Mucosa of descending colon (tissue), 3 donors: ENCODE results near the gene SLC17A7. TPM values are rescaled to one million over a fixed set of nuclear protein-coding genes. Genes with fewer than 3 reads are reported as not detected.

Experiments used
- ATAC-seq: fragments of 200-7000 bp; cut with Tn5 transposase; one replicate; pipeline ENCODE4 v1.9.1; 2020; ENCODE audit warnings: mild to moderate bottlenecking, moderate library complexity
- DNase-seq, 3 donors: peaks; one replicate each; pipeline ENCODE4 v3.0.0-alpha.2; 2020
- H3K36me3 ChIP-seq: fragments of 200-600 bp; one replicate; pipeline ENCODE4 v1.8.0; 2021; ENCODE audit warnings: low read depth, mild to moderate bottlenecking
- H3K4me1 ChIP-seq: fragments of 200-600 bp; one replicate; pipeline ENCODE4 v1.8.0; 2021; ENCODE audit warnings: low read depth, mild to moderate bottlenecking
- H3K4me3 ChIP-seq: fragments of 200-600 bp; one replicate; pipeline ENCODE4 v1.8.0; 2021; ENCODE audit warnings: mild to moderate bottlenecking
- H3K9me3 ChIP-seq: fragments of 200-600 bp; one replicate; pipeline ENCODE4 v1.8.0; 2021; ENCODE audit warnings: mild to moderate bottlenecking
- CTCF ChIP-seq: fragments of 200-600 bp; IDR thresholded peaks from one replicate; pipeline ENCODE4 v1.8.0; 2022; ENCODE audit warnings: antibody characterized with exemption, mild to moderate bottlenecking
- intact Hi-C, 2 donors: fragments of 100-400 bp; cut with DNase I in 1 of 2; cut with micrococcal nuclease in 1 of 2; formaldehyde crosslinking; loops; one replicate each; pipeline versions ENCODE4 v1.11.0 to v1.11.1; 2022; cut with DNase I, micrococcal nuclease
- total RNA-seq, 3 donors: library from RNA; stranded (reverse); fragmentation: NEBNext Ultra II Directional in 2 of 3; extraction: Animal tissue kit (Norgen Biotek cat#: 25700) in 2 of 3; gene quantifications; one replicate each; pipeline versions ENCODE4 v1.2.1 to v1.2.4, GENCODE V29; 2021 to 2023
- donor health status: DM: no; HTN: no; CAD: no; lungs with moderate emphysema.
- donor health status: DM: no; HTN: no; CAD: no.
- donor health status: DM: no; HTN: yes; CAD: no.

The SLC17A7 gene
- total RNA-seq, 3 donors from 2014 or later: 0.20 to 1.0 (median 0.51) TPM

DNA sequence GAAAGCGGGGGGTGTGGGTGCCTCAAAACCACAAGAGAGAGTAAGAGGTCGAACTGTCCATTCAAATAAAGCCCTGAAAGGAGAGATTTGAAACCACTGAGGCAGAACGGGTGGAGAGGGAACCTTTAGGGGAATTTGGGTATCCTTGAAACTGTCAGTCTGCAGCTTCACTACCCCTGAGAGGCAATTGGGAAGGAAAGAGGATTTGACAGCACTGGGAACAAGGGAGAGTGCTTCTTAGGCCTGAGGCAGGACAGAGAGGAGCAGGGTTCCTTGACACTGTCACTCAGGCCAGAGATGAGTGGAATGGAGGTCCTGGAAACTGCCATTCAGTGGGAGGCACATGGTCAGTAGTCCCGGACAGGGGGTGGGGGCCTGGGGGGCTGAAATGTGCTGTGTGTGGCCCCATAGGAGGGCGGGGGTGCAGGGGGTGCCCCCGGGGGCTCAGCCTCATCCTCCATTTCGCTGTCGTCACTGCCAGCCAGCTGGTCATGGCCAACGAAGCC is 11.1 kb downstream of the SLC17A7 start:
- no peaks in the 10 kb centered on the region for H3K36me3 ChIP-seq
- H3K4me1 ChIP-seq: peaks cover 5% of the 10 kb centered on the region
- DNase-seq (no peak), ATAC-seq (no peak)
- intact Hi-C loops: loop anchor here in 1 of 2 donors (5.0 kb wide), 1 partner anchor 33 kb away; no protein-coding TSS in a partner anchor
- no peaks in the 10 kb centered on the region for H3K9me3 ChIP-seq
- H3K4me3 ChIP-seq: no peak overlapping the region
- TF ChIP-seq CTCF: no peak

DNA sequence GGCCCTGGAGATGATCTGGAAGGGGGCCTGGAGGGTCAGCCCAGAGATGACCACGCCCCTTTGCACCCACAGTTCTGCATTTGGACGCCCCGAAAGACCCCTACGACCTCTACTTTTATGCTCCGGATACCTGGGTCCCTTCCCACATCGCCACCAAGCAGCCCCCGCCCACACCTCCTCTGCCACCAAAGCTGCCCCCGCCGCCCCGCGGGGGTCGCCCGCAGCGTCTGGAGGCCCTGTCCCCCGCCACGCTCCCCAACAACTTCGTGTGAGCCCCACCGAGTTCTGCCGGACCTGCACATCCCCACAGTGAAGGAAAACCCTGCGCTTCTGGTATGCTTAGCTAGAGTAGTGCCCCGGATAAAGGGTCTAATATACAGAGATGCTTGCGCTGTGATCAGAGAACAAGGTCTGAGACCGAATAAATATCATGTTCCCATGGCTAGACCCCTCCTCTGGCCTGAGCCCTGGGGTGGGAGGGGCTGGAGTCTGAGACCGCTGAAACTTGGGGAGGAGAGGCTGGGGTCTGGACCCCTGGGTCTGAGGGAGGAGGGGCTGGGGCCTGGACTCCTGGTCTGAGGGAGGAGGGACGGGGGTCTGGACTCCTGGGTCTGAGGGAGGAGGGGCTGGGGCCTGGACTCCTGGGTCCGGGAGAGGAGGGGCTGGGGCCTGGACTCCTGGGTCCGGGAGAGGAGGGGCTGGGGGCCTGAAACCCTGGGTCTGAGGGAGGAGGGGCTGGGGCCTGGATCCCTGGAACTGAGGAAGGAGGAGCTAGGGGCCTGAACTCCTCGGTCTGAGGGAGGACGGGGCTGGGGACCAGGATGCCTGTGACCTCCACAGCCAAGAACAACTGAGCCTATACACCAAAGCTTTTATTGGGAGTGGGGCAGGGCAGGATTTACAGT is 12.5 kb downstream of the SLC17A7 start:
- Histone ChIP-seq H3K4me3 (no peak overlapping the region), H3K36me3 (no peaks in the 10 kb centered on the region), H3K4me1 (peaks cover 5% of the 10 kb centered on the region), H3K9me3 (no peaks in the 10 kb centered on the region)
- no peak for TF ChIP-seq CTCF
- no peak for ATAC-seq
- intact Hi-C loops: no loop called here
- peak in 1 of 3 donors; percentile 36 for DNase-seq

GRCh38 chr19:49427855-49428546 is 13.3 kb downstream of the SLC17A7 start:
- Histone ChIP-seq H3K36me3 (no peaks in the 10 kb centered on the region), H3K4me1 (peaks cover 5% of the 10 kb centered on the region), H3K4me3 (no peak overlapping the region), H3K9me3 (no peaks in the 10 kb centered on the region)
- DNase-seq (peak in 1 of 3 donors; percentile 43), ATAC-seq (peak; percentile 31)
- intact Hi-C loops: no loop called here
- TF ChIP-seq CTCF: no peak

GRCh38 chr19:49427339-49427738 is 14.0 kb downstream of the SLC17A7 start:
- no peak for ATAC-seq
- H3K4me3 ChIP-seq: no peak overlapping the region
- no peak for DNase-seq
- H3K4me1 ChIP-seq: peaks cover 8% of the 10 kb centered on the region
- H3K36me3 ChIP-seq: no peaks in the 10 kb centered on the region
- intact Hi-C loops: no loop called here
- TF ChIP-seq CTCF: no peak
- no peaks in the 10 kb centered on the region for H3K9me3 ChIP-seq

GRCh38 chr19:49425922-49426592 is 15.3 kb downstream of the SLC17A7 start:
- Histone ChIP-seq H3K36me3 (no peaks in the 10 kb centered on the region), H3K4me1 (peaks cover 10% of the 10 kb centered on the region), H3K9me3 (no peaks in the 10 kb centered on the region), H3K4me3 (no peak overlapping the region)
- DNase-seq: no peak
- intact Hi-C loops: no loop called here
- ATAC-seq: peak; percentile 35
- TF ChIP-seq CTCF: no peak
